Smooth muscle cell (in vitro differentiated cells): Measurements from ENCODE around the gene KCND2. TPM values are rescaled to one million over a fixed set of nuclear protein-coding genes. Genes with fewer than 3 reads are reported as not detected.

Source experiments
- DNase-seq: peaks from one replicate; lab custom pipeline; 2025; ENCODE audit not compliant: unreplicated experiment; lab: John Stamatoyannopoulos, UW
- H2AFZ ChIP-seq: fragments of 200-600 bp; sonication (generic); 2 replicates; pipeline ENCODE4 v1.6.0; 2016; ENCODE audit warnings: antibody characterized with exemption, low read depth, mild to moderate bottlenecking
- H3F3A ChIP-seq: fragments of 200-600 bp; sonication (generic); 2 replicates; pipeline ENCODE4 v1.6.0; 2017; ENCODE audit warnings: antibody characterized with exemption, low read depth
- H3K27ac ChIP-seq: fragments of 200-600 bp; sonication (generic); 2 replicates; pipeline ENCODE4 v1.5.1; 2016; ENCODE audit warnings: low read depth, mild to moderate bottlenecking
- H3K27me3 ChIP-seq: fragments of 200-600 bp; sonication (generic); 2 replicates; pipeline ENCODE4 v1.6.1; 2016; ENCODE audit warnings: low read depth, mild to moderate bottlenecking
- H3K36me3 ChIP-seq: fragments of 200-600 bp; sonication (generic); 2 replicates; pipeline ENCODE4 v1.5.1; 2016; ENCODE audit warnings: low read depth
- H3K4me1 ChIP-seq: fragments of 200-600 bp; sonication (generic); 2 replicates; pipeline ENCODE4 v1.5.1; 2016; ENCODE audit warnings: low read depth
- H3K4me2 ChIP-seq: fragments of 200-600 bp; sonication (generic); 2 replicates; pipeline ENCODE4 v1.6.0; 2016; ENCODE audit warnings: mild to moderate bottlenecking
- H3K4me3 ChIP-seq: fragments of 200-600 bp; sonication (generic); 2 replicates; pipeline ENCODE4 v1.5.1; 2016; ENCODE audit warnings: mild to moderate bottlenecking
- H3K79me2 ChIP-seq: fragments of 200-600 bp; sonication (generic); 2 replicates; pipeline ENCODE4 v1.6.0; 2016; ENCODE audit warnings: low read depth, mild to moderate bottlenecking
- H3K9ac ChIP-seq: fragments of 200-600 bp; sonication (generic); 2 replicates; pipeline ENCODE4 v1.6.0; 2016; ENCODE audit warnings: low read depth
- H3K9me3 ChIP-seq: fragments of 200-600 bp; sonication (generic); replicated peaks from 2 replicates; pipeline ENCODE4 v1.5.1; 2016; ENCODE audit warnings: low read depth
- H4K20me1 ChIP-seq: fragments of 200-600 bp; sonication (generic); 2 replicates; pipeline ENCODE4 v1.6.0; 2016; ENCODE audit warnings: low read depth
- CTCF ChIP-seq: fragments of 200-600 bp; sonication (generic); IDR thresholded peaks from 2 replicates; pipeline ENCODE4 v1.5.1; 2017; ENCODE audit warnings: borderline replicate concordance, mild to moderate bottlenecking, antibody characterized with exemption; ENCODE audit not compliant: insufficient read depth, poor library complexity, severe bottlenecking
- WGBS: methylation state at CpG from one replicate; pipeline ENCODE4 v1.1.7; 2016; ENCODE audit warnings: low lambda C conversion rate; 5-methylcytosine and 5-hydroxymethylcytosine counted together
- polyA plus RNA-seq: library from polyadenylated mRNA; unstranded; fragments of >200 nt; fragmentation: Nextera tagmentation; extraction: Ambion mirVana; gene quantifications from 2 replicates; pipeline ENCODE4 v1.2.1, GENCODE V29; 2016
- total RNA-seq: library from RNA; depleted of rRNA; stranded (reverse); fragments of >200 nt; gene quantifications from 2 replicates; pipeline ENCODE4 v1.2.3, GENCODE V29; 2014

Gene KCND2
- total and polyA plus RNA-seq, 2 experiments from 2014 or later = 1.6 to 2.9 TPM

GRCh38 chr7:120723465-120724385 is 450.8 kb downstream of the KCND2 start:
- H3F3A ChIP-seq = no peaks in the 10 kb centered on the region
- 93% methylated on average over 1 of the region's 1 CpG for WGBS

GRCh38 chr7:120724448-120724847 is 451.5 kb downstream of the KCND2 start:
- TF ChIP-seq CTCF = no peak
- H3K9me3 ChIP-seq = no peaks in the 10 kb centered on the region
- WGBS = 69% methylated on average over 2 of the region's 2 CpGs
- peaks cover 27% of the 10 kb centered on the region for H3K4me1 ChIP-seq
- no peak overlapping the region for H3K4me3 ChIP-seq
- no peak overlapping the region for H3K9ac ChIP-seq
- no peaks in the 10 kb centered on the region for H3F3A ChIP-seq
- H4K20me1 ChIP-seq = no peaks in the 10 kb centered on the region
- no peak for DNase-seq
- no peak overlapping the region for H3K4me2 ChIP-seq
- no peaks in the 10 kb centered on the region for H3K27me3 ChIP-seq
- no peak overlapping the region for H3K27ac ChIP-seq
- no peaks in the 10 kb centered on the region for H3K79me2 ChIP-seq
- no peak overlapping the region for H2AFZ ChIP-seq
- no peaks in the 10 kb centered on the region for H3K36me3 ChIP-seq

More at GRCh38 chr7:120723465-120724385, 450.8 kb downstream of the KCND2 start:
- no peaks in the 10 kb centered on the region for H3K9me3 ChIP-seq
- H3K9ac ChIP-seq = no peak overlapping the region
- no peak overlapping the region for H3K4me2 ChIP-seq
- no peaks in the 10 kb centered on the region for H3K36me3 ChIP-seq
- no peaks in the 10 kb centered on the region for H3K79me2 ChIP-seq
- no peaks in the 10 kb centered on the region for H4K20me1 ChIP-seq
- DNase-seq = no peak
- peaks cover 29% of the 10 kb centered on the region for H3K4me1 ChIP-seq
- TF ChIP-seq CTCF = no peak
- no peaks in the 10 kb centered on the region for H3K27me3 ChIP-seq
- H3K27ac ChIP-seq = no peak overlapping the region
- H2AFZ ChIP-seq = no peak overlapping the region
- no peak overlapping the region for H3K4me3 ChIP-seq

GRCh38 chr7:120724955-120725354 is 452.0 kb downstream of the KCND2 start:
- Histone ChIP-seq H3F3A (no peaks in the 10 kb centered on the region), H3K4me1 (peaks cover 22% of the 10 kb centered on the region), H2AFZ (peak overlapping the region; percentile 84), H3K36me3 (no peaks in the 10 kb centered on the region), H3K4me3 (peak overlapping the region; percentile 24), H3K9me3 (no peaks in the 10 kb centered on the region), H3K4me2 (peak overlapping the region; percentile 77), H3K27me3 (no peaks in the 10 kb centered on the region), H3K79me2 (no peaks in the 10 kb centered on the region), H3K27ac (no peak overlapping the region), H3K9ac (no peak overlapping the region), H4K20me1 (no peaks in the 10 kb centered on the region)
- WGBS = 63% methylated on average over 2 of the region's 2 CpGs
- no peak for TF ChIP-seq CTCF
- DNase-seq = no peak
